ENCODE measurements around the gene SLC15A2.

The SLC15A2 gene

GRCh38 chr3:121981473-121981872, 87.3 kb downstream of the SLC15A2 start:
- no peak for DNase-seq

GRCh38 chr3:121985846-121986245, 91.6 kb downstream of the SLC15A2 start:
- no peak for DNase-seq

- DNase-seq, result no peak
These were observed 93.9 kb downstream of the SLC15A2 start for GRCh38 chr3:121988146-121988545.

DNA sequence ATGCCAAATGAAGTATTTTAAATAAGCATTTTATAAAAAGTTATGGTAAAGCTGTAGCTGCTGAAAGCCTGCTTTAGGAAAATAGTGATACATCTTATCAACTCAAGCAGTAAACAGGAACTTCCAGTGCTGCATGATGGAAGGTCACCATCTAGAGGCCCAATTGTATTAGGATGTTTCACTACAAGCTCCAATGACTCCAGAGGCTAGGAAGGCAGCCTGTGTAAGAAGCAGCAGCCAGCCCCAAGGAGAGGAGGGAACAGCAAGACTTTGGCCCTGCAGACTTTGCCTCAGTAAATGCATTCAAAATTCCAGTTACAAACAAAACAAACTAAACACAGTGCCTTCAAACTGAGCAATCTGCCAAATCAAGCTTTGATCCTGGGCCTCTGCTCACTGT, 95.7 kb downstream of the SLC15A2 start:
- DNase-seq, result peak; percentile 62 to 77

DNA sequence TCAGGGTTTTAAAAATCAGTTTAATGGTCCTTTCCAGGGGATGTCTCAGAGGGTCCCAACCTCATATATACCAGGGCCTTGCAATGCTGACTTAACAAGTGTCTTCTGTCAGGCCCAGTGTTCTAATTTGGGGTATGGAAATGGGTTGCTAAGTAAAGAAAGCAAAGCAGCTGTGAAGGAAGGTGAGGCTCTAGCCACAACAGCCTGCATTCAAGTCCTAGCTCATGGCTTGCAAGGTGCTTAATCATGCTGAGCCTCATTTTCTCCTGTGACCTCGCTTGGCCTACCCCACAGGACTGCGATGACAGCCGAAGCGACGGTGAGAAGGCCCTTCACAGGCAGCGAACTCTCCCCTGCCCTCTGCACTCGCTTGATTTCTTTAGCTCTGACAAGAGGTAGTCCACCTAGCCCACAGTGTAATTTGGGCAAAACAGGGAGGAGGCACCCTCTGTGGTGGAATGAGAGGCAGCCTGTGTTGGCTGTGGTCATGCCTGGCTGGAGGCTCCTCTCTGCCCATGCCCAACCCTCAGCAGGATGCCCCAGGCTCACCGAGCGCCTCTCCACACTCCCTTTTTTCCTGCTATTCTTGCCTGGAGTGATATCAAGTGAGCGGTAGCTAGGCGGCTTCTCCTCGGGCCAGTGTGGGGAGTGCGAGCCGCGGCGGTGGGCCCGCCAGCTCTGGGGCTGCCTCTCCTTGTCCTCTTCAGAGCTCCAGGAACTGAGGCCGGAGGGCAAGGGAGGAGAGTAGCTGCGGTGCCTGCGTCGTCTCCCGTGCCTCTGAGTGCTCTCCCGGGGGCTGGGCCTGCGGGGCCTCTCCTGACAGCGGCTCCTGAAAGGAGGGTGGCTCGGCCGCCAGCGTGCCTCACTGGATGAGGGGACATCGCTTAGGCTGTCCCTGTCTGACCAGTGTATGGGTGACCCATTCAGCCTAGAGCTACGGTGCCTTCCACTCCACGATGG, 98.7 kb downstream of the SLC15A2 start:
- no peak for DNase-seq

Measured in inflammatory macrophage (primary cell).